Liver (tissue), 9 donors: ENCODE measurements around the gene SNAPC5. TPM values are rescaled to one million over a fixed set of nuclear protein-coding genes. Genes with fewer than 3 reads are reported as not detected.
"Not testable (repeated sequence)": the region's sequence is repeated elsewhere in the genome, so short reads cannot be mapped to it uniquely, and the experiment has no call there.

ENCODE experiments used
- DNase-seq: peaks from one replicate; pipeline ENCODE4 v3.0.0-alpha.2; 2017; ENCODE audit warnings: low spot score
- H3K27ac ChIP-seq, 2 donors: one replicate each; pipeline ENCODE4 v1.7.0; 2013; ENCODE audit warnings: inconsistent platforms in 2 of 2, low read length in 2 of 2, control low read depth in 1 of 2, low read depth in 1 of 2, mild to moderate bottlenecking in 1 of 2
- H3K27me3 ChIP-seq, 4 donors: one replicate each; pipeline versions ENCODE4 v1.6.1 to v1.7.0; 2013; ENCODE audit warnings: low read length in 3 of 4, inconsistent platforms in 1 of 4, mild to moderate bottlenecking in 1 of 4, moderate library complexity in 1 of 4; ENCODE audit not compliant: control insufficient read depth in 4 of 4, insufficient read depth in 4 of 4
- H3K36me3 ChIP-seq, 4 donors: one replicate each; pipeline versions ENCODE4 v1.6.1 to v1.7.0; 2013; ENCODE audit warnings: low read length in 3 of 4, mild to moderate bottlenecking in 3 of 4, low read depth in 1 of 4, moderate library complexity in 1 of 4; ENCODE audit not compliant: control insufficient read depth in 4 of 4, insufficient read depth in 3 of 4
- H3K4me1 ChIP-seq, 4 donors: one replicate each; pipeline versions ENCODE4 v1.6.1 to v1.7.0; 2013; ENCODE audit warnings: low read length in 3 of 4, mild to moderate bottlenecking in 3 of 4, moderate library complexity in 1 of 4; ENCODE audit not compliant: control insufficient read depth in 4 of 4, insufficient read depth in 4 of 4
- H3K4me3 ChIP-seq, 3 donors: one replicate each; pipeline versions ENCODE4 v1.6.1 to v1.7.0; 2013; ENCODE audit warnings: low read length in 3 of 3, control low read depth in 1 of 3, low read depth in 1 of 3, mild to moderate bottlenecking in 1 of 3
- H3K9ac ChIP-seq, 2 donors: one replicate each; pipeline ENCODE4 v1.7.0; 2013; ENCODE audit warnings: low read length in 2 of 2, mild to moderate bottlenecking in 2 of 2, moderate library complexity in 2 of 2, control low read depth in 1 of 2, low read depth in 1 of 2
- H3K9me3 ChIP-seq, 4 donors: one replicate each; pipeline versions ENCODE4 v1.6.1 to v1.7.0; 2013; ENCODE audit warnings: low read length in 3 of 4; ENCODE audit not compliant: control insufficient read depth in 4 of 4
- FOXA2 ChIP-seq: IDR thresholded peaks from 2 replicates; pipeline ENCODE4 v1.6.1; 2016; ENCODE audit warnings: antibody characterized with exemption
- HNF4A ChIP-seq, 2 donors: conservative IDR thresholded peaks; 2 replicates each; pipeline ENCODE4 v1.6.1; 2016; ENCODE audit warnings: antibody characterized with exemption in 2 of 2, mild to moderate bottlenecking in 2 of 2
- JUND ChIP-seq, 2 donors: IDR thresholded peaks; 2 replicates each; pipeline ENCODE4 v1.6.1; 2016; ENCODE audit warnings: antibody characterized with exemption in 2 of 2
- NR2F2 ChIP-seq: IDR thresholded peaks from 2 replicates; pipeline ENCODE4 v1.6.1; 2016; ENCODE audit warnings: antibody characterized with exemption
- RAD21 ChIP-seq, 2 donors: IDR thresholded peaks; 2 replicates each; pipeline ENCODE4 v1.6.1; 2016; ENCODE audit warnings: antibody characterized with exemption in 2 of 2, mild to moderate bottlenecking in 2 of 2
- RXRA ChIP-seq, 2 donors: IDR thresholded peaks; 2 replicates each; pipeline ENCODE4 v1.6.1; 2017 to 2018; ENCODE audit warnings: antibody characterized with exemption in 2 of 2, mild to moderate bottlenecking in 1 of 2
- SP1 ChIP-seq: IDR thresholded peaks from 2 replicates; pipeline ENCODE4 v1.6.1; 2018; ENCODE audit warnings: antibody characterized with exemption, mild to moderate bottlenecking
- TAF1 ChIP-seq: conservative IDR thresholded peaks from 2 replicates; pipeline ENCODE4 v1.6.1; 2016; ENCODE audit warnings: antibody characterized with exemption, mild to moderate bottlenecking
- whole genome bisulfite sequencing: extraction: QIAGEN DNeasy Blood & Tissue Kit; methylation state at CpG from one replicate; pipeline ENCODE4 v1.1.7; 2013; 5-methylcytosine and 5-hydroxymethylcytosine counted together
- polyA plus RNA-seq, 2 donors: library from polyadenylated mRNA; stranded (reverse) in 1 of 2; unstranded in 1 of 2; fragments of 200-250 nt in 1 of 2; fragments of >200 nt in 1 of 2; fragmentation: Nextera tagmentation in 1 of 2; extraction: Ambion mirVana in 1 of 2; gene quantifications; one replicate each; pipeline versions ENCODE4 v1.2.1 to v1.2.3, GENCODE V29; 2013 to 2015
- total RNA-seq, 2 donors: library from RNA; depleted of rRNA; stranded (reverse); fragments of >200 nt; gene quantifications; one replicate each; pipeline ENCODE4 v1.2.3, GENCODE V29; 2014
- donor health status: healthy.
- donor health status: healthy.
- donor health status: healthy.
- donor health status: healthy.
- donor health status: healthy.

The SNAPC5 gene
- total and polyA plus RNA-seq, 4 donors, result 11.3 to 24.9 (median 22.1) TPM

- DNase-seq, result no peak
- TF ChIP-seq JUND (IDR thresholded peaks at IDR 0.05), result peak in 1 of 2 donors; percentile 21
- peak; percentile 29 for TF ChIP-seq NR2F2
- no peak for TF ChIP-seq TAF1
- H3K4me3 ChIP-seq, result no peak overlapping the region
- H3K36me3 ChIP-seq, result no peaks in the 10 kb centered on the region
- H3K27me3 ChIP-seq, result no peaks in the 10 kb centered on the region
- WGBS, result 80% methylated on average over 8 of the region's 8 CpGs
- no peaks in the 10 kb centered on the region for H3K9me3 ChIP-seq
- H3K27ac ChIP-seq, result peak overlapping the region in 1 of 2 donors; percentile 16
- H3K4me1 ChIP-seq, result peaks cover 0 to 5% (median 4%) of the 10 kb centered on the region in 4 donors
- no peak overlapping the region for H3K9ac ChIP-seq
These were observed 25.2 kb downstream of the SNAPC5 start for GRCh38 chr15:66472176-66472999.

GRCh38 chr15:66470825-66471224 is 26.7 kb downstream of the SNAPC5 start:
- 94% methylated on average over 4 of the region's 4 CpGs for WGBS
- H3K27me3 ChIP-seq, result not testable (repeated sequence)

GRCh38 chr15:66467162-66468040 is 30.2 kb downstream of the SNAPC5 start:
- Histone ChIP-seq H3K4me1 (peaks cover 1 to 16% (median 10%) of the 10 kb centered on the region in 4 donors), H3K27ac (peak overlapping the region; percentile 42 to 64)
- H3K9me3 ChIP-seq, H3K9ac ChIP-seq, H3K4me3 ChIP-seq, DNase-seq, H3K27me3 ChIP-seq, H3K36me3 ChIP-seq: not testable (repeated sequence)
- 51% methylated on average over 11 of the region's 11 CpGs for WGBS
- TF ChIP-seq SP1 (peak; percentile 49), HNF4A (conservative IDR thresholded peaks at IDR 0.05) (peak; percentile 51 to 60), FOXA2 (peak; percentile 50), RAD21 (IDR thresholded peaks at IDR 0.05) (peak; percentile 44 to 45), RXRA (IDR thresholded peaks at IDR 0.05) (peak in 1 of 2 donors; percentile 60), JUND (IDR thresholded peaks at IDR 0.05) (peak in 1 of 2 donors; percentile 29)

More at GRCh38 chr15:66470825-66471224, 26.7 kb downstream of the SNAPC5 start:
- not testable (repeated sequence) for H3K36me3 ChIP-seq, H3K9me3 ChIP-seq, H3K9ac ChIP-seq, DNase-seq, H3K27ac ChIP-seq, H3K4me3 ChIP-seq
- H3K4me1 ChIP-seq, result peaks cover 0 to 20% (median 12%) of the 10 kb centered on the region in 4 donors

- not testable (repeated sequence) for H3K9me3 ChIP-seq, H3K27ac ChIP-seq, H3K4me3 ChIP-seq, H3K9ac ChIP-seq, H3K36me3 ChIP-seq, DNase-seq, H3K27me3 ChIP-seq
- peaks cover 1 to 16% (median 10%) of the 10 kb centered on the region in 4 donors for H3K4me1 ChIP-seq
- WGBS, result 95% methylated on average over 6 of the region's 6 CpGs
These were observed 32.3 kb downstream of the SNAPC5 start for GRCh38 chr15:66465294-66465693.
